Stimulated activated CD8-positive, alpha-beta memory T cell treated with anti-CD3 and anti-CD28 coated beads, Interleukin-4, amount 100 ng/mL, for 48 hours (primary cell): Measurements from ENCODE around the gene NR5A2.

ENCODE experiments used
- DNase-seq: peaks from one replicate; pipeline ENCODE4 v3.0.0-alpha.2; 2020

NR5A2 gene

DNA sequence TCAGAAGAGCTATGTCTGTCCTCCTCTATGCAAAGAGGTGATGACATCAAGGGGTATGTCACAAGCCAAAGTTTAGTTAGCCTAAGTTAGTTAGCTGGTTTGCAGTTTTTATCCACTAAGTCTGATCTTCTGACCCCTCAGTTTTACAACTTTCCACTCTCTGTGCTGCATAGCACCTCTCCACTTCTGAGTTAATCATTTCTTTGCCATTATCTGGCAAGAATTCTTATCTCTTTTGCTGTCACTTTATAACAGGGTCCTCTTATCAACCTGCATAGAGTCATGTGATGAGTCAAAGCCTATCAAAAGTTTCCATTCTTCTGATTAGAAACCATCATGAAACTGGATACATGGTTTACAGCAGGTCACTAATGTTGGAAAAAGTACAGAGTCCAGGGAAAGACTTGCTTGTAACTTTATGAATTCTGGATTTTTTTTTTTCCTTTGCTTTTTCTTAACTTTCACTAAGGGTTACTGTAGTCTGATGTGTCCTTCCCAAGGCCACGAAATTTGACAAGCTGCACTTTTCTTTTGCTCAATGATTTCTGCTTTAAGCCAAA is at the start of gene NR5A2:
Gene NR5A2 (plus strand): TSS at position 447 of the 560 bp plus-strand sequence. CDS start 138 bp downstream, outside the sequence.
- DNase-seq = no peak

GRCh38 chr1:199978408-199978940 is 49.0 kb upstream of the NR5A2 start:
- DNase-seq = no peak

DNA sequence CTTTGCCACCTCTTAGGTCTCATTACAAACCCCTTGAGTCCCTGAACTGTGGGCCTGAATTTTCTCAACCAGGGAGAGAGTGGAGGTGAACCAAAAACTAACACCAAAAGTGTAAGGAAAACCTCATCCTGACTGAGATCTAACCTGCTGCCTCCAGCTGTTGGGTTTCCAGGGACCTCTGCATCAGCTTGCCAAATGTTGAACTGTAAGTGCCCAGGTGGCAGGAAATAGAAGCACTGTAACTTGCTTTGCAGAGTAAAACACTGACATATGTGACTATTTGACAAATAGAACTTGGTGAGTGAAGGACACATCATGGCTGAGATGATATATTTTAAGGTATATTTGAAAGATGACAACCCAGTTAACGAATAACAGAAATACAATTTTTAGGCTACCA is 48.4 kb upstream of the NR5A2 start:
- DNase-seq = no peak

DNA sequence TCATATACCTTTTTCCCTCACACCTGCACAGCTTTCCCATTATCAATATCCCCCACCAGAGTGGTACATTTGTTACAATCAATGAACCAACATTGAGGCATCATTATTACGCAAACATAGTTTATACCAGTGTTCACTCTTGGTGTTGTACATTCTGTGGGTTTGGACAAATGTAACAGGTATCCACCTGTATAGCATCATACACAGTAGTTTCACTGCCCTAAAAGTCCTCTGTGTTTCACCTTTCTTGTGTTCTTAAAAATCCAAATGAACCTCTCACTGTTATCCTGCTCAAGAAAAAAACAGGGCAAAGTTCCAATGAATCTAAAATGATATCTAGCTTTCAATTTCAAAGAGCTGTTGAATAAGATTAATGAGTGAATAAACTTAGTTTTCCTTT is 45.9 kb upstream of the NR5A2 start:
- DNase-seq = no peak

DNA sequence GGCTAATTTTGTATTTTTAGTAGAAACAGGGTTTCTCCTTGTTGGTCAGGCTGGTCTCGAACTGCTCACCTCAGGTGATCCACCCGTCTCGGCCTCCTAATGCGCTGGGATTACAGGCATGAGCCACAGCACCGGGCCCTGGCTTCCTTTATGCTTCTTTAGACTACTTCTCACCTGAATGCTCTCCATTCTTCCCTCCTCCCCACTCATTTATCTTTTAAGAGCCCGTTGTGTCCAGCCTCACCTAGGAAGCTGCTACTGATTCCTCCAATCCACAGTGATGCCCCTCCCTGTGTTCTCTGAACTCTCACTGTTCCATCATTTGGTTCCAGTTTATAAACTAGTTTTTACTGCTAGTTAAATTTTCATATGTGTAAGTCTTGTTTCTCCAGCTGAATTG is 44.9 kb upstream of the NR5A2 start:
- no peak for DNase-seq

DNA sequence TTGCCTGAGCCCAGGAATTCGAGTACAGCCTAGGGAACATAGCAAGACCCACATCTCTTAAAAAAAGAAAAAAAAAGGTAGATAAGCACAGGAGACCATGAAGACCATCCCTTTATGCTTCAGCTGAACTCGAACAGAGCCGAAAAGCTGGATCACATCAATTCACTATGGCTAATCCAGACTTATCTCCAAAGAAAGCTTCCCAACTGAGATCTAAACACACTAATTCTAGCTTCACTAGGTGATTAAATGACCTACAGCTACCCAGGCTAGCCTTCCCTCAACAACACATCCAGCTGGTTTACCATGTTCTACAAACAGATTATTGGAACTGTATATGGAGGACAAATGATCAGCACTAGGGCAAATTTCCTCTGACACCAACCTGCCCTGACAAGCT is 44.0 kb upstream of the NR5A2 start:
- no peak for DNase-seq

DNA sequence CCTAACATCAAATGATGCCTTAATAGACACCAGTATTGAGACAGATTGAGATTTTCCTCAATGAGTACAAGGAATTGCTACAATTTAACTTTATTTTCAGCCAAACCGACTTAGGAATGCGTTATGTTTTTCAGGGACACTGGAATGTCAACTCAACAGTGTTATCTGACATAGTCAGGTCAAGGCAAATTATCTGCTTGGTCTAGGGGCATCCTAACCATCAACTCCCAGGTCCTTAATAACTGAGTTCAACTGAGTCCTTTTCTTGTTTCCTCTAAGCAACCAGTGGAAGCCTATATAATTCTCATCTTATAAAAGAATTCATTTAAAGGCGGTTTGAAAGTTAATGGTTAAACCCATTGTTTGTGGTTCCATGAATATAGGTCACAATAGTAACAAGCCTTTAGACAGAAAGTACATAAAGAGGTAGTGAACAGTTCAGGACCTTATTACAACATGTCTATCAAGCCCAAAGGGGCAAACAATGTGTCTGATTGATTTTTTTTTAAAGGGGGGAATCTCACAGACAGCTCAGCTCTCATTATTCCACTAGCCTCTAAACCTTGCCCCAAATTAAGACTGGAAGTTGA is 32.3 kb upstream of the NR5A2 start:
- no peak for DNase-seq

DNA sequence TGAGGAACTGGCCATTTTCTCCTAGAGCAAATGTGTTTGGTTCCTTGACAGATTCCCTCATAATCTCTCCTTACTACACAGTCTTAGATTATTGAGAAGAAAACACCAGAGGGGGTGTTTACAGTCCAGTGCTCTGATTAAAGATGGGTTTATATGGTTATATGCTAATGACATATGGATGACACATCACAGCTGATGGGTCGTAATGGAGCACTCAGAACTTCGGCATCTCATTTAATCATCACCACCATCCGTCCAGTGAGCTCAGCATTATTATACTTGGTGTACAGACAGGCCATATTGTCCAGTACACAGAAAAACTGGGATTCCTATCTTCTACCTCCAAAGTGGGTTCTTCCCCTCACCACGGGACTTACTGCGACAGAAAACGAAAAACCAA is 22.3 kb upstream of the NR5A2 start:
- DNase-seq = no peak

GRCh38 chr1:200006711-200007110 is 20.8 kb upstream of the NR5A2 start:
- no peak for DNase-seq

- no peak for DNase-seq
These were observed 11.7 kb upstream of the NR5A2 start for GRCh38 chr1:200015811-200016210.

- DNase-seq = no peak
These were observed 5.8 kb upstream of the NR5A2 start for GRCh38 chr1:200021577-200022238.

DNA sequence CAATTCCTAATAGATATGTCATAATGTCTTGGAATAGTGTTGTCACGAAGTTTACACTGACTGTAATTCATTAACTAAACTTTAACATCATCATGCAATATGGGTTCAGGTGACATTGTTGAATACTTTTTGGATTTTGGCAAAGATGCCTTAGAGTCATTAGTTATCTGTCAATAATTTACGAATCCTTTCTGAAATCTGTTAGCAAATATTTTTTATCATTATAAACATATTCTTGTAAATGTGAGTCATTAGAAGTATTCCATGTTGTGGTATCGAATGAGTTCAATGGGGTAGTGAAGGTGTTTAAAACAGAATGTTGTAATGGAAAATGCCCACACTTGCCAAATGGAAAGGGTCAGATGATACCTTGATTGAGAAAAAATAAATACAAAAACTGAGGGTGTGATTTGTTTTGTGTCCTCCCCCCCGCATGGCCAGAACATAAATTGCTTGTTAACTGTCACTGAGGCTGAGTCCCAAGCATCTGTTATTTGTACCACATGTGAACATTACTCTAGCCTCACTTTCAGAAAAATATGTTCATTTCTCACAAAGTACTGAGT is 5.2 kb upstream of the NR5A2 start:
- no peak for DNase-seq

DNA sequence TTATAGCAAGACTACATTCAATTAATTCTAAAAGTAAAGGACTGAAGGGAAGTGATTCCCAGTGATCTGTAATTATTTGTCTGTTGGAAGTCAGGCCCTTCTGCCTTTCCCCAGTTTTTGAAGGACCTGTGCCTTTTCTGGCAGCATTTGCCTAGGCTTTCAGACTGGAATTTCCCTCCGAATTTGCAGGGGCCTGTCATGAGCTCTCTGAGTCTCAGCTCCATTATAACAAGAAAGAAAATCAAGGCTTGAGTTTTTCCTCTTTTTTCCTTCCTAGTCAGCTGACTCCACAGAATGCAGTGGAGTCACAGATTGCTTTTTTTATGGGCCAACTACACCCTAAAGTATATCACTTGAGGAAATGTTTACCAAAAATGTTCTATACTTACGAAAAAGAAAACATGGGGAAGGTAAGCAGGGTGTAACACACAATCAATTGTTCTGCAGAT is 1.1 kb downstream of the NR5A2 start:
- no peak for DNase-seq

- DNase-seq = no peak
These were observed 1.7 kb downstream of the NR5A2 start for GRCh38 chr1:200029035-200029821.

- no peak for DNase-seq
These were observed 2.3 kb downstream of the NR5A2 start for GRCh38 chr1:200029822-200030152.

- DNase-seq = no peak
These were observed 3.3 kb downstream of the NR5A2 start for GRCh38 chr1:200030791-200031190.

- DNase-seq = no peak
These were observed 6.2 kb downstream of the NR5A2 start for GRCh38 chr1:200033511-200034261.

GRCh38 chr1:200034262-200034557 is 6.7 kb downstream of the NR5A2 start:
- DNase-seq = no peak

DNA sequence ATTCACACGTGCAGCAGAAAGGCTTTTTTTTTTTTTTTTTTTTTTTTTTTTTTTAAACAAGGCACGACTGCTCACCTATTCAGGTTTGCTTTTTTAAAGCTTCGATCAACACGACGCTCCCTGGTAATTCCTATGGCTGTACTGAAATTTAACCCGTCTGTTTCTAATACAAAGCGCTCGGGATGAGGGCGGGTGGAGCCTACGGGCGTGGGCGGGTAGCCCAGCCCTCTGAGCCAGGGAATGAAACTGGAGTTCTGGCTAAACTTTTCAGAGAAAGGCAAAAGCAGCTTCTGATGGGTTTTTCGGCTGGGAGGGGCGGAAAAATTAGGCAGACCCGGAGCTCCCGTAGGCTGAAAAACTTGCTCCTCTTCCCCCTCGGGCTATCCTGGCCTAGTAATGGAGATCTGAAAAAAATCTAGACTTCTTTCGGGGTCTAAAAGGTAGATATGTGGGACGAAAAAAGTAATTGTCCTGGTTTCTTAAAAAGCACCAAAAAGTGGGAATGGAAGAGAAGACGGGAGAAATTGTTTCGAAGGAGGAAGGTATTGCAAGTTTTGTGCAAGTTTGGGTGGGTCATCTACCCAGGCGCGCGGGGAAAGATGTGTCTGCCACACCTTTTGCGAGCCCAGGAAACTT is 7.4 kb downstream of the NR5A2 start:
- no peak for DNase-seq

DNA sequence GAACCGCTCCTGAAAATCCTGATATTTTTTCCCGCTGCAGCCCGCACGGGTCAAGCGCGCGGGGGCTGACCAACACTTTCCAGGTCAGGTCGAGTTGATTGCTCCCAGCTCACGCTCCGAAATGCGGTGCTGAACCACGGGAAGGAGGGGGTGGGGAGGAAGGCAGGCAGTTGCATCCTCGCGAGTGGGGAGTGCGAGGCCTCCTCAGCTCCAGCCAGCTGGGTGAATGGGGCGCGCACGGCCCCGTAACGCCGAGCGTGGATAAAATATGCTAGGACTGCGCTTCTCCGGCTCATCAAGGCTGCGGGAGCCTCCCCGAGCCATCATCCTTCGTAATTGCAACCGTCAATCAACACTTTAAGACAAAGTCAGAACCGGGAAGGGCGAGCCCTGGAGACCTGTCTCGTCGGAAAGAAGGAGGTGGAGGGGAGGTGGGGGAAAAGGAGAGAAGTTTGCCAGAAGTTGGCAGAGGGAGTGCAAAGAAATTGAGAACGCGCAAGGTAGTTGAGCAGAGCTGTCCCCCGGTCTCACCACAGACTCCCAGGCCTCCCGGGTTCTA is 8.0 kb downstream of the NR5A2 start:
- no peak for DNase-seq

- no peak for DNase-seq
These were observed 8.6 kb downstream of the NR5A2 start for GRCh38 chr1:200035956-200036618.
